Superior temporal gyrus (tissue), 1 donor: Measurements from ENCODE around the gene EEFSEC.

ENCODE experiments used
- DNase-seq: peaks from one replicate; pipeline ENCODE4 v3.0.0-alpha.2; 2016; ENCODE audit errors: extremely low spot score

Gene EEFSEC

GRCh38 chr3:128241741-128242140 is 88.5 kb downstream of the EEFSEC start:
- no peak for DNase-seq

- DNase-seq, result no peak
Measured at GRCh38 chr3:128242818-128243601, 89.7 kb downstream of the EEFSEC start.

GRCh38 chr3:128243602-128244504 is 90.6 kb downstream of the EEFSEC start:
- no peak for DNase-seq

DNA sequence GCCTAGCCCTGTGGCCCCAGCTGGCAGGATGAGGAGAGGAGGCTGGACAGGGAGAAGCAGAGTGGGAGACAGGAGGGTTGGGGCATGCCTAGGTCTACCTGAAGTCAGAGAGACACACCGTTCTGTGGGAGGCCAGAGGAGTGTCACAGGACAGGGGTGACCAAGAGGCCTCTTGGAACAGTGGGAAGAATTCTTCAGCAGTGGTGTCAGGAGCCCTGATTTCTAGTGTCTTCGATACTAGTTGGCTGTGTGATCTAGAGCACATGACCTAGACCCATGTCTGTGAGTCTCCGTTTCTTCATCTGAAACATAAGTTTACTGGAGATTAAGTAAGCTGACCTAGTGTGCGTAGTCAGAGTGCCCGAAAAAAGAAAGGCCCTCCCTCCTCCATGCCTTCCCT is 92.2 kb downstream of the EEFSEC start:
- no peak for DNase-seq

DNA sequence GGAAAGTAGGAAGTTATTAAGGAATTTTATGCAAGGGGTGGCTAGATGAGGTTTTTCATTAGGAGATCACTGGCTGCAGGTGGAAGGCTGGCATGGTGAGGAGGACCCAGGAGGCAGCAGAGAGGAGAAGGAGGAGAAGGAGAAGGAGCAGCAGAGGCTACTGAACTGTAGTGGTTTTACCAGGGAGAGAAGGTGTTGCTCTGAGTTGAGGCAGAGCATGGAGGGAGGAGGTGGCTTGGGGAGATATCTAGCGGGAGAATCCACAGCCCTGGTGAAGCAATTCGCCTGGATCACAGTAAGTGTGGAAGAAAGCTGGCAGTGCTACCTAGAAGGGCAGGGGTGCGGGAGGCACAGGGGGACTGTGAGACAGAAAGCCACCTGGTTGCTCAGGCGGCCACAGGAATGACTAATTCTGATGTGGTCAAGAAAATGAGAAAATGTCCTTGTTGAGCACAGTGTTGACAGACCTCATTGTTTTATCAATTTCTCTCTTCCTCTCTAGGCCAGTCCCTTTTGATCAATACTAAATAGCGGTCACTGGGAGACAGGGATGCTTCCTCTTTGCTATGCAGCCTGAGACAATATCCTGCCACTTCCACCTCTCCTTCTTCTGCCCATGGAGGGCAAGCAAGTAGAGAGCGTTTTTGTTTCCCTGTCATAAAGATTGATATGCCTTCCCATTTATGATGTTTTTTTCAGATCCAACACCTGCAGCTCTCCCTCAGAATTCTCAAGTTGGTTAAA is 94.6 kb downstream of the EEFSEC start:
- DNase-seq, result no peak

DNA sequence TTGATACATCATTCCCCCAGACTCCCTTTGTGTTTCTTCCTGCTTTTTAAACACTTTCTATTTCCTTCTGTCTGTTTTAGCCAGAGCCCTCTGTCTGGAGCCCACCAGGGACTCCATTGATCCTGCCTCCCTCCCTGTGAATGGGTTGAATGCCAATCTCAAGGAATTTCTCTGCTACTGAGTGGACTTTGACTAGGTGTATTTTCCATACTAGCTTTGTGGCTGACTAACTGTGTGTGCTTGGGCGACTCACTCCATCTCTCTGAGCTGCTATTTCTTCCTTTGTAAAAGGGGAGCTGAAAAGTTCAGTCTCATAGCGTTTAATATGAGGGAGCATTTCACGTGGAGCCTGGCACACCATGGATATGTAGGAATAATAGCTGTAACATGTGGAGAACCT is 98.8 kb downstream of the EEFSEC start:
- DNase-seq, result no peak

GRCh38 chr3:128253150-128253549 is 99.9 kb downstream of the EEFSEC start:
- no peak for DNase-seq

DNA sequence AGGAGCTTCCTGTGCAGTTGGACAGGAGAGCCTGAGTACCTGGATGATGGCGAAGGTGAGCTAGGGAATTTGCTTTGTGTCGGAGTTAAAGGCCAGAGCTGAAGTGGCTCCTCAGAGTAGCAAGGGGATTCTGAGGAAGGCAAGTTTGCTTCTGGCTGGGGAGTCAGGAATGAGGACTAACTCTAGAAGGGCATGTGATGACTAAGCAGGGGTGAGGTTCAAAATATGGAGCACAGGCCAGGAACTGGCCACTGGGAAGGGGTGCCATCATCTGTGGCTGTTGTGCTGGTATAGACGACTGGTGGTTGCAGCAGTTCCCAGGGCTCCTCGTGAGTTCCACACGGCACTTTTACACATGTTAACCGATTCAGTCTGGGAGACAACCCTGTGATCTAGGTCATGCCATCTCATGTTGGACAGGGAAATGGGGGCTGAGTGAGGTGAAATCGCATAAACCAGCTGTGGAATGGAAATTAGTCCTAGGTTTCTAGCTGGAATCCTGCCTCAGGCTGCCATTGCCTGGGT is 100.8 kb downstream of the EEFSEC start:
- DNase-seq, result no peak

DNA sequence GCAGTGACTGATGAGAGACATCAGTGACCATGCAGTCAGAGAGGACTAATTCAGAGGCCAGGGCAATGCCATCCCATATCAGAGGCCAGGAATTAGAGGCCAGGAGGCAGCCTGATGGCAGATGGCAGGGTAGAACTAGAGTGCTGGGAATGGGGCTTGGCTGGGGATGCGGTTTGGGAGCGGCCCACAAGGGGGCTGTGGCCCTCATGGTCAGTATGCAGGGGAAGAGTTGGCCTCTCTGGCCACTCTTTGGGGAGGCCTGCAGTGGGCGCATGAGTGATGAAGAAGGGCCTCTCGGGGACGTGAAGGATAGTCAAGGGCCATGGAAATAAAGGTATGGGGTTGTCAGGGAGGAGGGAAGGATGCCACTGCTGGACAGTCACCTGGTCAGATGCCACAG is 101.7 kb downstream of the EEFSEC start:
- DNase-seq, result no peak

- DNase-seq, result no peak
Measured at GRCh38 chr3:128256131-128256530, 102.8 kb downstream of the EEFSEC start.

- no peak for DNase-seq
Measured at GRCh38 chr3:128257632-128258031, 104.4 kb downstream of the EEFSEC start.

DNA sequence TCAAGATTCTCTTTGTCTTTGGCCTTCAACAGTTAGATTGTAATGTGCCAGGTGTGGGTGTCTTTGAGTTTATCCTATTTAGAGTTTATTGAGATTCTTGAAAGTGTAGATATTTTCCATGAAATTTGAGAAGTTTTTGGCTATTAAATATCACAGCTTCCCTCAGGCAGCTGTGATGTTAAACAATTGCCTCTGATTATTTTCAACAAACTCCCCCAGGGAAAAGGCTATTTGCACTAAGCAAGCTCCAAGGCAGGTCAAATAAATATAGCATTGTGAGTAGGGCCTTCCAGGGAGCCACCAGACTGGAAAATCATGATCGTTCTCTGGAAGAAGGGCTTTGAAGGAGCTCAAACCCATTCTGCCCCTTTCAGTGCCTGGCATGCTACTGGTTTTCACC is 107.0 kb downstream of the EEFSEC start:
- no peak for DNase-seq

- DNase-seq, result no peak
Measured at GRCh38 chr3:128262457-128262856, 109.2 kb downstream of the EEFSEC start.

GRCh38 chr3:128263118-128263517 is 109.8 kb downstream of the EEFSEC start:
- no peak for DNase-seq

DNA sequence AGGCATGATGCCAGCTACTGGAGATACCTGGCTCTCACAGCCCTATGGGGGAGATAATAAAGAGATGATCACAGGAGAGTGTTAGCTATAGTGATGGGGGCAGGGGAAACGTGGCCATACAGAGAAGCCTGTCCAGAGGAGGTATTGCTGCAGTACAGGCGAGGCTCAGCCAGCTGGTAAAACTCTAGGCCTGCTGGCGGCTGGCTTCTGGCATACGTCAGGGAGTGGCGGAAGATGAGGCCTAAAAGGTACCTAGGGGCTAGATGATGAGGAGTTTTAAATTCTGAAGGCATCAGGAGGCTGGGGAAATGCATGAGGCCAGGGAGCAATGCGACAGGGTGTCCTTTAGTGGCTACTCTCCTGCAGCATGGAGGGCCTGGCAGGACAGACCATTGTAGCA is 110.7 kb downstream of the EEFSEC start:
- DNase-seq, result no peak

DNA sequence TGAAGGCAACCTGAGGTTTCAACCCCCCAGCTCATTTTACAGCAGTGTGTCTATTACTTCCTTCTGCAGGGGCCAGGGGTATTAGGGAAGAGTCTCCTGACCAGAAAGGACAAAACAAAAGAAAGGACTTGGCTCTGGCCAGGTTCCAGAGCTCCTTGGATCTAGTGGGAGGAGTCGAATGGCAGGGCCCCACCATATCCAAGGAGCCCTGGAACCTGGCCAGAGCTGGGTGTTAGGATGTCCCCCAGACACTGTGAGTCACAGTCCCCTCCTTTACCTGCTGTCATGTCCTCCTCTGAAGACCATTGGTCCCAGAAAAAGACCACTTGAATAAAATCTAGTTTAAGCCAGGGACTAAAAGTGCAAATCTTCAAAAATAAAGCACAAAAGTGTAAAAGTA is 113.2 kb downstream of the EEFSEC start:
- no peak for DNase-seq

GRCh38 chr3:128267541-128267940 is 114.3 kb downstream of the EEFSEC start:
- DNase-seq, result no peak

GRCh38 chr3:128269006-128269775 is 115.9 kb downstream of the EEFSEC start:
- no peak for DNase-seq

- DNase-seq, result no peak
Measured at GRCh38 chr3:128269796-128270195, 116.5 kb downstream of the EEFSEC start.

DNA sequence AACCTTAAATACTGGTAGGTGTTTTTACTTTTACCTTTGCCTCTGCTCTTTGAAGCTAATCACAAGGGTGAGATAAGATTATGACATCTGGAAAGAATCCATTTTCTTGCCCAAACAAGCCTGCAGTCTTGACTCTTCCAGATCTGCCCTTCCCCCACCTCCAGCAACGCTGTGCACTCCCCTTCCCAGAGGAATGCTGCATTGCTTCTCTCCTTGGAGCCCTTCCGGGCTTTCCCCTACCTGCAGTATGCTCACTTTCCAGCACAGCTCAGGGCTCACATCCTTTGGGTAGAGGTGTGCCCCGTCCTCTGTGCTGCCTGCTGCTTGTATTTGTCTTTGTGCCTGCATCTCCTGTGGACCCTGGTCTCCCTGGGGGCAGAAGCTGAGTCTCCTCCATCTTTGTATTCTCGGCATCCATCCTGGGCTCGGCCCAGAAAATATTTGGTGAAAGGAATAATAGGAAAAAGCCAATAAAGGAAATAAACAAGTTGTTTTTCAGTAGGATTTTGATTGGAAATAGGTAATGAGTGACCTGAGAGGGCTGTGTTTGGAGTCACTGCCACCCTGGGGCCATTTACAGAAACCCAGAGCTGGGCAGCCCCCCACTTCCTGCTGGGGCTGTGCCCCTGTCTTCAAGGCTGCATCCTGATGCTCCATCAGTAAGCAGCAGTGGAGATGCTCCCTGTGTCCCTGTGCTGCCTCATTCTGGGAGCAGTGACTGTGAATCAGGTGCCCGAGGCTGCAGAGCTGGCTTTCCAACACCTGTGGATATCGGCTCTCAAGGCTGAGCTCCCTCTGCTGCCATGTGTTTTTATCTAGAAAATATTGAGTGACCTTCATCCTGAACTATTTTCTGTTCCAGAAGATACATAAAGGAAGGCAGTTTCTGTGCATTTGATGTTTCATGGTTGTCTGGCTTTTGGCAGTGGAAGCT is 117.5 kb downstream of the EEFSEC start:
- DNase-seq, result no peak
